Mucosa of gallbladder (tissue), 1 donor: ENCODE results near the gene ZDHHC17. TPM values are rescaled to one million over a fixed set of nuclear protein-coding genes. Genes with fewer than 3 reads are reported as not detected.

Experiments
- DNase-seq: peaks from one replicate; pipeline ENCODE4 v3.0.0-alpha.2; 2020; ENCODE audit warnings: low spot score
- total RNA-seq: library from RNA; stranded (reverse); gene quantifications from one replicate; pipeline ENCODE4 v1.2.1, GENCODE V29; 2021
- donor health status: DM: no; HTN: no; CAD: no.

Gene ZDHHC17
- total RNA-seq, 1 donor from 2014 or later = 29.9 TPM

- peak; percentile 21 for DNase-seq
These were observed 57.1 kb downstream of the ZDHHC17 start for GRCh38 chr12:76820888-76821482.

DNA sequence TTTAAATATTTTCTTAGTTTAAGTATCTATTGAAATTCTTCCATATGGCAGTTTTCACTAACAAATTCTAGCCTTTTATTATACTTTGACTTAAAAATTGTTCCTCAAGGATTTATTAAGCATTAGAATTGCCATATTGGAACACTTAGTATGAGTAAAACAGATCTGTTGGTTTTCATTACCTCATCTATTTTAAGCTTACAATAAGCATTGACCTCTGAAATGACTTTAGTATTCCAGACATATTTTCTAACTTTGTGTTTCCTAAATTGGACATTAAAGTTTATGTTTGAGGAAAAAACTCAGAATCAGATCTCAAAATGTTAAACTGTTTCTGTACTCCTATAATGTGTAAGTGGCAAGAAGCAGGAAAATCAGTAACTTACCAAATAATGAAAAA lies 66.5 kb downstream of the ZDHHC17 start:
- DNase-seq = no peak

- no peak for DNase-seq
These were observed 72.7 kb downstream of the ZDHHC17 start for GRCh38 chr12:76836633-76837032.

- DNase-seq = no peak
These were observed 83.3 kb downstream of the ZDHHC17 start for GRCh38 chr12:76847260-76847659.

- DNase-seq = no peak
These were observed 84.2 kb downstream of the ZDHHC17 start for GRCh38 chr12:76848132-76848531.

- no peak for DNase-seq
These were observed 88.2 kb downstream of the ZDHHC17 start for GRCh38 chr12:76852106-76852505.

- DNase-seq = no peak
These were observed 91.4 kb downstream of the ZDHHC17 start for GRCh38 chr12:76855271-76855670.

- DNase-seq = no peak
These were observed 92.2 kb downstream of the ZDHHC17 start for GRCh38 chr12:76856018-76856644.

DNA sequence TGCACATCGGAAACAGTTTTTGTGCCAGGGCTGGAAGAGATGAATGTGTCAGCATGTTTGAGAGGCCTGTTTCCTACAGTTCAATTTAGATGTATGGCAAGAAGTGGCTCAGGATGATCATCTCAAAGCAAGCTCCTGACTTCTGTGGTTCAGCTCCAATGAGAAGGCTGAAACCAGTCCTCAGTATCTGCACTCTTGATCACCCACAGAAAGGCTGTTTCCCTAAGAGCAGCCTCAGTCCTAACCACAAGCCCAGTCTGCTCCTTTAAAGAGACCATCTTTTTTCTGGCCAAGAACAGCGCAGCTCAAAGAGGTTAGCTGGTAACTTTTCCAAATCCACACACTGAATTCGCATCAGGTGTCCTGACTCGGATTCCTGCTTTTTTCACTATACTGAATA lies 95.7 kb downstream of the ZDHHC17 start:
- DNase-seq = no peak

DNA sequence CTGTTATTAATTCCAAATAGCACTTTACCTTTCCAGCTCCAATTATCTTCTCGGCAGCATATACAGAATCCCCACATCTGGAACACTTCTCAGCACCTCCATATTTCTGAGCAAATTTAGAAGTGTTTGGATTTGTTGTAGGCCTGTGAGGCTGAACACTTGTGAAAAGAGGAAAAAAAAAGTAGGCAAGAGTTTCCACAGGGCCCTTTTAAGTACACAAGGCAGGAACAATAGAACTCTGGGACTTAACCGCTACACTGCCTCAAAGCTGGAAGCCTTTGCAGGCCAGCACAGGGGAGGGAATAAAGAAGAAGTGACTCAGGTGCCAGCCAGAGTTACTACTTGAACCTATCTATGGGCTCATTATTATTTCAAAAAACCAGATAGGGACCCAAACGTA lies 96.3 kb downstream of the ZDHHC17 start:
- DNase-seq = no peak

GRCh38 chr12:76863005-76863670 lies 99.2 kb downstream of the ZDHHC17 start:
- no peak for DNase-seq

DNA sequence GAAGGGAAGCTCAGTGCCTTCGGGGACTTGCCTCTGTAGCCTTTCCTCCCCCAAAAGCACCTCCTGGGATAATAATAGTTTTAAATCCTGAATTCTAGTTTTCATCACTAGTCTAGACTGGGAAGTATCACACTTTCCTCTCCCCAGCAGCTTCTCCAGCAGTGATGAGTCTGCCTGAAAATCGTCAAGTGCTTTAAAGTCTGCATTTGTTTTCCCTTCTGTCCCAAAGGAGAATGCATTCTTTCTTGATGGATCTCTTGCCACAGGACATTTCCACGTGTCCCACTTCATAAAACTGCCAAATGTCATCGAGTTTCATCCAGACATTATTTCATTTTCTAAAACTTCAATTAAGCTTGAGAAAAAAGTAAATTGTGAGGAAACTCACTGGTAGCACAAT lies 99.9 kb downstream of the ZDHHC17 start:
- DNase-seq = no peak

- no peak for DNase-seq
These were observed 101.0 kb downstream of the ZDHHC17 start for GRCh38 chr12:76864791-76865400.

DNA sequence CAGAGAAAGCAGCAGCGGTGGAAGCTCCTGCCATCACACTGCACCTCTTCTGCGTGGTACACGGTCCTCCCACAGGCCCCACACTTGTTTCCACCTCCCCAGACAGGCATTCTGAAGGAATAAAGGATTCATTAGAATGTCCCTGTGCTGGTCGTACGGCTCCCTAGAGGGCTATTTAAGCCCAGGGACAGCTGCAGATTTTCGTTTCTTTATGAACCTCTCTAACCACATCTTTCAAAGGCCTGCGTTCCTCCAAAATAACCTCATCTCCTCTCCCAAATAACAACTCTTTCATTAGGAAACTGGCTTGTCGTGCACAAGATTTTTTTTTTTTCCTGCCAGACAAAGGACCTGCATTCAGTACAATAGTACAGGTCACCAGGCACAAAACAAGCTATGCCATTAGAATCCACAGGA lies 102.2 kb downstream of the ZDHHC17 start:
- DNase-seq = no peak

DNA sequence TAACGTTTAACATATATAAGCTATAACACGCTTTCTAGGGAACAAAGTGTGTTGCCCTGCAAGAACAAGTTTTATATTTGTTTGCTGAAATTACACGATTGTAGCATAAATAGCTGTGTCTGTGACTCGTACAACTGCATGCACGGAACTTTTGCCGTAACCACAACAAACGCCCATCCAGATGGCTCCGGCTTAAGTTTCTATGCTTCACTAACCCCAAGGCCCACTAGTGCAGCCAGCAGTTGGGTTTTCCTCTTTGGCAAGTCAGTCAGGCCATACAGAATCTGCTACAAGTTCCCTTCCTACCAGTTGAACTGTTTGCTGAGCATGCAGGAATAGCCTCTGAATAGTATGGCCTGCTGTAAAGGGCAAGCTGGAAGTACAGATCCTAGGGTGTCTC lies 102.8 kb downstream of the ZDHHC17 start:
- no peak for DNase-seq

GRCh38 chr12:76871082-76871481 lies 107.2 kb downstream of the ZDHHC17 start:
- DNase-seq = no peak

DNA sequence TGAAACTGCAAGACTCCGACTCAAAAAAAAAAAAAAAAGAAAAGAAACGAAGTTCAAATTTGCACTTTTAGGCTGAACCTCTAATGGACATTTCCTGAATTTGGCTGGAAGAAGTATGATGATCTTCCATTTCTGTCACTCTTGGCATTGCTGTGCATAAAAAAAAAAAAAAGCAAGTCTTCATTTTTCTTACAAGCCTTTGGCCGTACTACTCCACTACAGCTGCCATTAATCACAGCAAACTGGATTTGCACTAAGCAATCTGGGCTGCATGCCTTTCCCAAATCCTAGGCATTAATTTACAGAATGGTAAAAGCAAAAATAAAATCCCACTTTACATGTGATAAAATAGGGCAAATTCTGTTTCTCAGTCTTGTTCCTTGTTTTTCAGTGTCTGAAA lies 107.8 kb downstream of the ZDHHC17 start:
- no peak for DNase-seq

DNA sequence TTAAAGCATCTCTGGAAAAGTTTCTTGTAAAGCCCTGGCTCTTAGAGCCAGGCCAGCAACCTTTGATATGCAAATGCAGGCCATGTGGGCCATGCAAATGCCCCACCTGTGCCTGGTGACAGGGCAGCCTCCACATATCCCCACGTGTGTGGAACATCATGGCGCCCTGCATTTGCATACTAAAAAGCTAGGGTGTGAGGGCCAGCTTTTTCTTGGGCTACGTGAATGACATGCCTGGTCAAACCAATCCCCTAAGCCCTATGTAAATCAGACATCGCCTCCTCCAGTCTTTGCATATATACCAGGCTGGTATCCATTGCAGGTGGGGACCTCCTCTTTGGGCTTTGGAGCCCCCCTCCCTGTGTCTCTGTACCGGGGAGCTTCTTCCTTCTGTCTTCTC lies 108.5 kb downstream of the ZDHHC17 start:
- no peak for DNase-seq

DNA sequence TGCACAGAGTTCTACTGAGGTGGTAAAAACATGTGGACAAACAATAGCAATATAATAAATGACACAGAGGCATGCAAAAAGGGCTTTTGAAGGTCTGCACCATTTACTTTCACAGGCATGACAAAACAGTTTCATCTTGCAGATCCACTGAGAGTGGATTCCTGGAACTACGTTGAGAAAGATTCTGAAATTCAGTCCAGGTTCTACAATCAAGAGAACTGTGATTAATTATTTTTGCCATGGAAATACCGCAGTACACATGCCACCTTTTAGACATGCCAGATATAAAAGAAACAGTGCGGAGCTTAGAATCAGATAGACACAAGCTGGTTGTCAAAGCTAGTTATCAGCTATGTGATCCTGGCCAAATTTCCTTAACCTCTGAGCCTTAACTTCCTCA lies 110.1 kb downstream of the ZDHHC17 start:
- no peak for DNase-seq

- DNase-seq = no peak
These were observed 110.7 kb downstream of the ZDHHC17 start for GRCh38 chr12:76874491-76875190.

DNA sequence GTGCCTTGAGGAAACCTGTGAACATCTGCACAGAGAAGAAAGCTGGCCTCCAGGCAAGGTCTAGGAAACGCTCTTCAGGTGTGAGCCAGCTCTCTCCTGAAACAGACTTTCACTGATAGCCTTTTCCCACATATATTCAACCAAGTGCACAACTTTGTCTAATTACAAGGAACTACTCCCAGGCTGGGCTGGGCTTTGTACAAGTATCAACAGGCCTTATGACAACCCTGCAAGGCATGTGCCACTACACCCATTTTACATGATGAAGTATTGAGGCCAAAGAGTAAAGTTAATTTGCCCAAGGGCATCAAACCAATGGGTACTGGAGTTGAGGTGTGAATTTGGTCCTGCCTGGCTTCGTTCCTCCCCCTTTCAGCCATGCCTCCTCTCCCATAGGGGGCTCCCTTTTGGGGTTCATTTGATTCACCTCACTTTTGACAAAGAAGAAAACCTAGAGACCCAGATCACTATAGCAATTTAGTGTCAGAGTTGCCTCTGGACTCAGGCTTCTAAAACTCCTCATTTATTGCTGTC lies 112.8 kb downstream of the ZDHHC17 start:
- no peak for DNase-seq
